Mesendoderm (in vitro differentiated cells): Measurements from ENCODE around the gene ACER2.

Experiments used
- DNase-seq: peaks from one replicate; pipeline ENCODE4 v3.0.0; 2013
- H2AK5ac ChIP-seq: 2 replicates; pipeline ENCODE4 v1.6.1; 2013; ENCODE audit warnings: low read length, inconsistent platforms
- H2BK120ac ChIP-seq: 2 replicates; pipeline ENCODE4 v1.6.1; 2013; ENCODE audit warnings: low read depth, mild to moderate bottlenecking, low read length, moderate library complexity, mixed read lengths
- H2BK15ac ChIP-seq: replicated peaks from 2 replicates; pipeline ENCODE4 v1.6.1; 2013; ENCODE audit warnings: low read depth, mild to moderate bottlenecking, moderate library complexity
- H2BK5ac ChIP-seq: 2 replicates; pipeline ENCODE4 v1.6.1; 2013; ENCODE audit warnings: low read length, inconsistent platforms
- H3K18ac ChIP-seq: 2 replicates; pipeline ENCODE4 v1.6.1; 2013; ENCODE audit warnings: mild to moderate bottlenecking, low read length, mixed read lengths
- H3K23ac ChIP-seq: one replicate; pipeline ENCODE4 v1.6.1; 2013; ENCODE audit warnings: low read length
- H3K27ac ChIP-seq: 2 replicates; pipeline ENCODE4 v1.5.1; 2013; ENCODE audit warnings: low read depth, mild to moderate bottlenecking, inconsistent platforms, low read length, moderate library complexity
- H3K27me3 ChIP-seq: 2 replicates; pipeline ENCODE4 v1.6.1; 2013; ENCODE audit warnings: low read length, control low read depth, mild to moderate bottlenecking, inconsistent platforms; ENCODE audit not compliant: insufficient read depth, poor library complexity
- H3K36me3 ChIP-seq: 2 replicates; pipeline ENCODE4 v1.6.1; 2013; ENCODE audit warnings: low read length, inconsistent platforms; ENCODE audit not compliant: control insufficient read depth, insufficient read depth
- H3K4ac ChIP-seq: one replicate; pipeline ENCODE4 v1.6.1; 2013; ENCODE audit warnings: low read depth, mild to moderate bottlenecking, low read length, moderate library complexity
- H3K4me1 ChIP-seq: 2 replicates; pipeline ENCODE4 v1.6.1; 2013; ENCODE audit warnings: low read depth, low read length, inconsistent platforms; ENCODE audit not compliant: control insufficient read depth
- H3K4me2 ChIP-seq: 2 replicates; pipeline ENCODE4 v1.6.1; 2013; ENCODE audit warnings: low read length
- H3K4me3 ChIP-seq: 2 replicates; pipeline ENCODE4 v1.5.1; 2013; ENCODE audit warnings: mild to moderate bottlenecking, low read length
- H3K56ac ChIP-seq: one replicate; pipeline ENCODE4 v1.6.1; 2013; ENCODE audit warnings: low read length
- H3K79me1 ChIP-seq: 2 replicates; pipeline ENCODE4 v1.6.1; 2013; ENCODE audit warnings: low read length, inconsistent platforms
- H3K79me2 ChIP-seq: 2 replicates; pipeline ENCODE4 v1.6.1; 2013; ENCODE audit warnings: mild to moderate bottlenecking, low read length; ENCODE audit not compliant: control insufficient read depth, insufficient read depth
- H3K9ac ChIP-seq: 2 replicates; pipeline ENCODE4 v1.6.1; 2013; ENCODE audit warnings: low read length, inconsistent platforms
- H4K5ac ChIP-seq: one replicate; pipeline ENCODE4 v1.6.1; 2013; ENCODE audit warnings: low read length
- H4K8ac ChIP-seq: one replicate; pipeline ENCODE4 v1.6.1; 2013; ENCODE audit warnings: low read depth, mild to moderate bottlenecking, control low read depth, low read length, moderate library complexity
- WGBS: extraction: QIAGEN DNeasy Blood & Tissue Kit; methylation state at CpG from one replicate; pipeline ENCODE4 v1.1.7; 2013; ENCODE audit warnings: low lambda C conversion rate, missing lambda C conversion rate; ENCODE audit not compliant: insufficient coverage; ENCODE audit errors: extremely low coverage; 5-methylcytosine and 5-hydroxymethylcytosine counted together

The ACER2 gene

GRCh38 chr9:19481121-19481870, 72.5 kb downstream of the ACER2 start:
- Histone ChIP-seq H3K9ac (no peak overlapping the region), H3K79me2 (no peaks in the 10 kb centered on the region), H4K8ac (no peak overlapping the region), H3K56ac (no peak overlapping the region), H3K4me3 (no peak overlapping the region), H3K18ac (no peak overlapping the region), H3K27me3 (no peaks in the 10 kb centered on the region), H3K4me1 (no peaks in the 10 kb centered on the region), H2BK120ac (no peak overlapping the region), H3K23ac (no peak overlapping the region), H2AK5ac (no peak overlapping the region), H4K5ac (no peak overlapping the region), H3K4me2 (no peak overlapping the region), H3K4ac (no peak overlapping the region), H3K36me3 (no peaks in the 10 kb centered on the region), H2BK5ac (no peak overlapping the region), H3K79me1 (no peaks in the 10 kb centered on the region), H3K27ac (no peak overlapping the region), H2BK15ac (no peak overlapping the region)
- no CpG with 5 or more reads among the region's 10 CpGs for WGBS
- no peak for DNase-seq

- H2BK15ac ChIP-seq: no peak overlapping the region
- H4K8ac ChIP-seq: no peak overlapping the region
- H3K18ac ChIP-seq: no peak overlapping the region
- no peak overlapping the region for H3K23ac ChIP-seq
- H3K4me3 ChIP-seq: no peak overlapping the region
- H3K27ac ChIP-seq: no peak overlapping the region
- no peak overlapping the region for H3K4ac ChIP-seq
- no peak overlapping the region for H3K4me2 ChIP-seq
- H4K5ac ChIP-seq: no peak overlapping the region
- no CpG with 5 or more reads among the region's 9 CpGs for WGBS
- no peaks in the 10 kb centered on the region for H3K36me3 ChIP-seq
- no peaks in the 10 kb centered on the region for H3K79me2 ChIP-seq
- H3K56ac ChIP-seq: no peak overlapping the region
- H2BK120ac ChIP-seq: no peak overlapping the region
- no peaks in the 10 kb centered on the region for H3K27me3 ChIP-seq
- no peak overlapping the region for H2AK5ac ChIP-seq
- no peaks in the 10 kb centered on the region for H3K4me1 ChIP-seq
- no peaks in the 10 kb centered on the region for H3K79me1 ChIP-seq
- H3K9ac ChIP-seq: no peak overlapping the region
- no peak overlapping the region for H2BK5ac ChIP-seq
- no peak for DNase-seq
Measured at GRCh38 chr9:19481971-19482404, 73.2 kb downstream of the ACER2 start.

- Histone ChIP-seq H2BK15ac (no peak overlapping the region), H3K4me2 (no peak overlapping the region), H3K9ac (no peak overlapping the region), H4K8ac (no peak overlapping the region), H4K5ac (no peak overlapping the region), H3K4me1 (no peaks in the 10 kb centered on the region), H3K27ac (no peak overlapping the region), H2AK5ac (no peak overlapping the region), H3K18ac (no peak overlapping the region), H3K36me3 (no peaks in the 10 kb centered on the region), H3K56ac (no peak overlapping the region), H3K4me3 (no peak overlapping the region), H2BK5ac (no peak overlapping the region), H3K4ac (no peak overlapping the region), H3K23ac (no peak overlapping the region), H2BK120ac (no peak overlapping the region), H3K27me3 (no peaks in the 10 kb centered on the region), H3K79me1 (no peaks in the 10 kb centered on the region), H3K79me2 (no peaks in the 10 kb centered on the region)
- no CpG with 5 or more reads among the region's 1 CpG for WGBS
- no peak for DNase-seq
Measured at GRCh38 chr9:19484699-19485098, 75.9 kb downstream of the ACER2 start.

- no peaks in the 10 kb centered on the region for H3K27me3 ChIP-seq
- H3K4me1 ChIP-seq: no peaks in the 10 kb centered on the region
- no peak overlapping the region for H4K8ac ChIP-seq
- no peaks in the 10 kb centered on the region for H3K79me1 ChIP-seq
- no peak overlapping the region for H3K27ac ChIP-seq
- no peak overlapping the region for H3K4me3 ChIP-seq
- H3K36me3 ChIP-seq: no peaks in the 10 kb centered on the region
- no peak overlapping the region for H2BK120ac ChIP-seq
- no peak overlapping the region for H2BK5ac ChIP-seq
- H3K56ac ChIP-seq: no peak overlapping the region
- H2AK5ac ChIP-seq: no peak overlapping the region
- no peak overlapping the region for H3K18ac ChIP-seq
- no peak overlapping the region for H4K5ac ChIP-seq
- H2BK15ac ChIP-seq: no peak overlapping the region
- H3K23ac ChIP-seq: no peak overlapping the region
- DNase-seq: no peak
- H3K4me2 ChIP-seq: no peak overlapping the region
- no CpG with 5 or more reads among the region's 2 CpGs for WGBS
- H3K4ac ChIP-seq: no peak overlapping the region
- H3K9ac ChIP-seq: no peak overlapping the region
- no peaks in the 10 kb centered on the region for H3K79me2 ChIP-seq
Measured at GRCh38 chr9:19485193-19485592, 76.4 kb downstream of the ACER2 start.

- Histone ChIP-seq H3K9ac (no peak overlapping the region), H3K23ac (no peak overlapping the region), H3K56ac (no peak overlapping the region), H3K27me3 (no peaks in the 10 kb centered on the region), H4K5ac (no peak overlapping the region), H3K4me3 (no peak overlapping the region), H3K4me2 (no peak overlapping the region), H3K79me1 (no peaks in the 10 kb centered on the region), H3K18ac (no peak overlapping the region), H2BK15ac (no peak overlapping the region), H3K79me2 (no peaks in the 10 kb centered on the region), H3K27ac (no peak overlapping the region), H2AK5ac (no peak overlapping the region), H3K4me1 (no peaks in the 10 kb centered on the region), H2BK120ac (no peak overlapping the region), H3K4ac (no peak overlapping the region), H4K8ac (no peak overlapping the region), H2BK5ac (no peak overlapping the region), H3K36me3 (no peaks in the 10 kb centered on the region)
- WGBS: no CpG with 5 or more reads among the region's 3 CpGs
- no peak for DNase-seq
Measured at GRCh38 chr9:19486803-19487202, 78.0 kb downstream of the ACER2 start.

- Histone ChIP-seq H3K4me2 (no peak overlapping the region), H3K4me1 (no peaks in the 10 kb centered on the region), H3K4me3 (no peak overlapping the region), H4K5ac (no peak overlapping the region), H3K18ac (no peak overlapping the region), H3K79me2 (no peaks in the 10 kb centered on the region), H2BK120ac (no peak overlapping the region), H3K9ac (no peak overlapping the region), H2AK5ac (no peak overlapping the region), H3K23ac (no peak overlapping the region), H4K8ac (no peak overlapping the region), H2BK5ac (no peak overlapping the region), H3K27me3 (no peaks in the 10 kb centered on the region), H3K79me1 (no peaks in the 10 kb centered on the region), H2BK15ac (no peak overlapping the region), H3K56ac (no peak overlapping the region), H3K27ac (no peak overlapping the region), H3K36me3 (no peaks in the 10 kb centered on the region), H3K4ac (no peak overlapping the region)
- no CpG with 5 or more reads among the region's 2 CpGs for WGBS
- no peak for DNase-seq
Measured at GRCh38 chr9:19488721-19489120, 79.9 kb downstream of the ACER2 start.
